HL-60 (cell line): Measurements from ENCODE around the gene VWA8.

Experiments used
- DNase-seq, 2 experiments: peaks; one replicate each; pipeline ENCODE4 v3.0.0-alpha.2; 2010 to 2020; ENCODE audit warnings: low read depth in 1 of 2, low spot score in 1 of 2
- H3K27ac ChIP-seq: fragments of 250-450 bp; sonication (Bioruptor Pico); replicated peaks from 2 replicates; pipeline ENCODE4 v1.5.1; 2020; ENCODE audit warnings: mild to moderate bottlenecking, moderate library complexity
- H3K27me3 ChIP-seq: fragments of 250-450 bp; sonication (Bioruptor Pico); 2 replicates; pipeline ENCODE4 v1.5.1; 2021; ENCODE audit warnings: mild to moderate bottlenecking, moderate library complexity; ENCODE audit not compliant: insufficient read depth, poor library complexity, severe bottlenecking
- H3K4me3 ChIP-seq: replicated peaks from 2 replicates; pipeline ENCODE4 v1.5.1; 2011; ENCODE audit warnings: mild to moderate bottlenecking, control low read depth, low read length; ENCODE audit not compliant: insufficient read depth
- CTCF ChIP-seq: IDR thresholded peaks from one replicate; pipeline ENCODE4 v1.5.1; 2011; ENCODE audit warnings: low read length, control low read depth, inconsistent platforms; ENCODE audit not compliant: insufficient read depth
- GABPA ChIP-seq: IDR thresholded peaks from 2 replicates; pipeline ENCODE4 v1.6.1; 2012; ENCODE audit warnings: low read depth
- POLR2AphosphoS5 ChIP-seq: IDR thresholded peaks from 2 replicates; pipeline ENCODE4 v1.6.1; 2012; ENCODE audit warnings: low read depth
- REST ChIP-seq: IDR thresholded peaks from 2 replicates; pipeline ENCODE4 v1.6.1; 2012; ENCODE audit warnings: low read depth; ENCODE audit not compliant: insufficient replicate concordance
- SPI1 ChIP-seq: IDR thresholded peaks from 2 replicates; pipeline ENCODE4 v1.6.1; 2012; ENCODE audit warnings: low read depth, mild to moderate bottlenecking, borderline replicate concordance

Gene VWA8

GRCh38 chr13:41627425-41627824 is 333.5 kb downstream of the VWA8 start:
- no peak overlapping the region for H3K27ac ChIP-seq
- H3K4me3 ChIP-seq = no peak overlapping the region
- no peak for DNase-seq
- TF ChIP-seq POLR2AphosphoS5 (no peak), CTCF (no peak), SPI1 (no peak), GABPA (no peak), REST (no peak)
- H3K27me3 ChIP-seq = no peaks in the 10 kb centered on the region

GRCh38 chr13:41624041-41624440 is 336.9 kb downstream of the VWA8 start:
- no peak overlapping the region for H3K4me3 ChIP-seq
- H3K27me3 ChIP-seq = no peaks in the 10 kb centered on the region
- TF ChIP-seq CTCF (no peak), REST (no peak), POLR2AphosphoS5 (no peak), GABPA (no peak)
- no peak for DNase-seq
- H3K27ac ChIP-seq = no peak overlapping the region

- TF ChIP-seq SPI1 (peak; percentile 82), CTCF (no peak), POLR2AphosphoS5 (no peak), GABPA (no peak), REST (no peak)
- H3K4me3 ChIP-seq = no peak overlapping the region
- H3K27ac ChIP-seq = no peak overlapping the region
- H3K27me3 ChIP-seq = no peaks in the 10 kb centered on the region
- DNase-seq = no peak
Observed at GRCh38 chr13:41622432-41623429, 338.2 kb downstream of the VWA8 start.
